Activated CD4-positive, alpha-beta T cell treated with anti-CD3 and anti-CD28 coated beads, Interleukin-2, amount 50 U/mL, for 24 hours (primary cell): ENCODE results near the gene ST8SIA4.

ENCODE experiments used
- DNase-seq, 2 donors: peaks; one replicate each; pipeline ENCODE4 v3.0.0-alpha.2; 2020; ENCODE audit warnings: low read depth in 1 of 2, low spot score in 1 of 2

Gene ST8SIA4

DNA sequence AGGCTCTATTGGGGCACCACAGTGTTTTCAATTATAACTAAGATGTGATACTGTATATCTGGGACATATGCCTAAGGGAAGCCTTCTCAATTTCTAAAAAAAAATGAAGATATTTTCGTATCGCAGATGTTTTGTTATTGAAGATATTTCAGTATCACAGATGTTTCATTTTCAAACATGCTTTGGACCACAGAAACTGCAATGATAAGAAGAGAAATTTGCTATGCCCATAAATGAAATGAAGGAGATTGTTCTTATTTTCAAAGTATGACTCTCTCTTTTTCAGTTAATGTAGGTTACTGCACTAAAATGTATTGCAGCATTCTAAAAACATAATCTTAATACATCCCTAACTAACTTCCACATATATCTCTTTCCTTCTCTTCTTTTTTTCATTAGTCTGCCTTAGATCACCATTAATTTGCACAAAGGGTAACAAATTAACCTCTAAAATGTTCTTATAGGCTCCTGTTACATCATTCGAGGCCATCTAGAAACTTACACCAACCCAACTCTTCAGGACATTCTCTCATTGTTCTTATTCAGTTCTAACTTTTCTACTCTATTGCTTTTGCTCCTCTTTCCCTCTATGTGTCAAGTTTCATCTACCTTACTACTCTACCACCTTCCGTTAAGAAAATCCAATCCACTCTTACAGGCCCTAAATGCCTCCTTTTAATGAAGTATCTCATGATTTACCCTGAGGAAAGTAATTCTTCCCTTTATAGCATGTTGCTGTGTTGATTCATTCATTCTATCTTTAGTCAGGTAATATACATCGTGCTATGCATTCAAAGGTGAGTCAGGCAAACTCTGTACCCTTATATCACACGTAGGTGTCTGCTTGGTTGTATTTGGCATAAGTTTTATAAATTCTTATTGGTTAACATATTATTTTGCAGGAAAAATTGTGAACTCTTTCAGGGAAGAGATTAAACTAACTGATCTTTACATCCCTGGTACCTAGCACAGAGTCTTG lies 70.5 kb downstream of the ST8SIA4 start:
- DNase-seq, result no peak

DNA sequence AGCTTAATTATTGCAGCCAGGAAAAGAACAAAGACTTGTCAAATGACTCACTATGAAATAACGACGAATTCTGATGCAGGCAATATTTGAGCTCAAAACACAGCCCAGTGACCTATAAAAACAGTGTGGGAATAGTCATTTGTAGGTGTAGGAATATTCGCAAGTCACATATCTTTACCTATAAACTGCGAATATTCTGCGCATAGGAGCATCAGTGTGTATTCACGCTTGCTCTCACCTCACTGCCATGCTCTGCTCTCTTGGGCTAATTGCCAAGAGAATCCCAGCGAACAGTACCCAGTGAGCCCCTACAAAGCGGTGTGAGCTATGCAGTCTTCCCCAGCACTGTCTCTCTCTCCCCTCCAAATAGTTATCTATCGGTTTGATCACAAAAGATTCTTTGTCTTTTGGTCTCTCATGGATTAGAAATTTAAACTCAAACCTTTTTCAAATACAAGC lies 74.2 kb downstream of the ST8SIA4 start:
- DNase-seq, result no peak

DNA sequence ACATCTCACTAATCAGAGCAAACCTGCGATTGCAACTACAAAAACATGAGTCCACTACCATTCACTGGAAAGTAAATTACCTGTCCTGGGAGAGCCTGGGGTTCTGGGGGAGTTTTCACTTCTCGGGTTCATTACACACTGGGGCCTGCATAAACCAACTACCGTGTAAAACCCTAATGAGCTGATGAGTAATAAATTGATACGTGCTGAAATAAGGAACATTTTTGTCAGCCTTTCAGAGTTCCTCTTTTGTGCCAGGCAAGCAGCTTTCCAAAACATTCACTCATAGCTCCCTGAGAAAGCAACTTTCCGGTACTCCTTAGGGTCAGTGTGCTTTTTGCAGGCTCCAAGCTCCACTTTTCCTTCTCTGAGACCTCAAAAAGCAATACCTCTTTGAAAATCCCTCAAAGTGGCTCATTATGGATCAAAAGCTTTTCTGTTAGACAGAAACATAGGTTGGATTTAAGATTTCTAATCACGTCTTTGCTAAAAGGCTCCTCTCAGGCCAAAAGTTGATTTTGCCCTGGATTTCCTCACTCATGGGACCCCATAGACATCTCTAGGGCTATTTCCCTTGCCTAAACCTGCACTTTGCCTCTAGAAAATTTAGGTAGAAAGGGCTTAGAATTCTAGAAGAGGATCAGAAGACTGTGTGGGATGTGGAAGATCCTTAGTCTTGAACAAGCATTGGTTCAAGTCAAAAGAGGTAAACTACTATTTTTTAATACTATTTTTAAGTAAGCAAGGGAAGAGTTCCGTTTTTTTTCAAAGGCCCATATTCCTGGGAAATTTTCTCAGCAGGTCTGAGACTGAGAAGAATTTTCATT lies 74.8 kb downstream of the ST8SIA4 start:
- DNase-seq, result no peak

DNA sequence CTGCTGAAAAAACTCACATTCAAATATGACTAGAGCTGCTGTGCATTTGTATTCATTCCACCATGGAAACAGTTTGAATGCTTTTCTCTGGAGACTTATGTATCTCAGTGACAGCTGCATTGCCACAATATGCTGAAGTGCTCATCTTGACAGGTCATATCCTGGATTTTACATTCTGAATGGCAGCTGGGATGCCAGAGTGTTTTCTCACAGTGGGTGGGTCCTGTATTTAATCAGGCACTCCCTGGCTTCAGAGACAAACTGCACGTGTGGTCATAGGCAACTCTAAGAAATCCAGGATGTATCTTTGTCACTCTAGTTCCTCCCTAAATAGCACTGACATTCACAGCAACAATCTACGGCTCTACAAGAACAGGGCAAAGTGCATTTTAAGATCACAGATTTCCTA lies 75.6 kb downstream of the ST8SIA4 start:
- no peak for DNase-seq

DNA sequence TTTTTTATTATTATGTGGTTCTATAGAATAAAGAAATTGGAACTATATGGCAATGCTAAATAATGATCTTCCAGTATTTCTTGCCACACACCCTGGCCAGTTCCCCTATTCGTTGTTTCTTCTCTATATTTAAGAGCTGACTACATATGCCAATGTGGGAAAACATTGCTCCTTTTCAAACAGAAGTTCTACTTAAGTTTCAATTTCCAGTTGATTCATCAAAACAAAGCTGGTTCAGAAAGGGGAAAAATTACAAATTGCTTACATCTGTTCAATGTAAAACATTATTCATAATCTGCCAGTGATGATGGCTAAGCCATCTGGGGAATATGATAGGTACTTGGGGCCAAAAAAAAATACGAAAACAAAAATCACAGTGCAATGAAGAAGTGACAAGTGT lies 76.9 kb downstream of the ST8SIA4 start:
- DNase-seq, result no peak

DNA sequence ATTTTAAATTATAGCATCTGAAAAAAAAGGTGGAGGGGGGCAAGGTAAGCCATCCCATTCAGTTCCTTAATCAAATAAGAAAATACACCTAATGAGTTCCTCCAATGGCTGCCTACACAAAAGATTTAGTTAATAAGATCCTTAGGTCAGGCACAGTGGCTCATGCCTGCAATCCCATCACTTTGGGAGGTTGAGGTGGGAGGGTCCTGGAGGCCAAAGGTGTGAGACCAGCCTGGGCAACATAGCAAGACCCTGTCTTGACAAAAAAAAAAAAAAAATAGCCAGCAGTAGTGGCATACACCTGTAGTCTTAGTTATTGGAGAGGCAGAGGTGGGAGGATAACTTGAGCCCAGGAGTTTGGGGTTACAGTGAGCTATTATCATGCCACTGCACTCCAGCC lies 78.4 kb downstream of the ST8SIA4 start:
- DNase-seq, result no peak

DNA sequence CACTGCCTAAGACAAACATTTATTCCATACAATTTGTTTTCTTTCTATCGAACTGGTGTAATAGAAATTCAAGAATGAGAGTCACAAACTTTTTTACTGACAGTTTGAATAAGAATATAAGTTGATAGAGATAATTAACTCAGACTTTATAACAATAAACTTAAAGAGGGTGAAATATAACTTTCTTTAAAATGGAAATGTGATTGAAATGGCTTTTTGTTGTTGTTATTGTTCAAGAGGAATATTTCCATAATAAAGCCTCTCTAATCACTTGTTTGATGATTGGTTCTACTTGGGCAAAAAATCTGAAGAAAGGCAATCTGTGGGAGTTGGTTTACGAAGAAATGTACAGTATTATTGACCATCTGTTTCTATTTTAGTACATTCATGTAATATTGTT lies 79.3 kb downstream of the ST8SIA4 start:
- DNase-seq, result no peak

DNA sequence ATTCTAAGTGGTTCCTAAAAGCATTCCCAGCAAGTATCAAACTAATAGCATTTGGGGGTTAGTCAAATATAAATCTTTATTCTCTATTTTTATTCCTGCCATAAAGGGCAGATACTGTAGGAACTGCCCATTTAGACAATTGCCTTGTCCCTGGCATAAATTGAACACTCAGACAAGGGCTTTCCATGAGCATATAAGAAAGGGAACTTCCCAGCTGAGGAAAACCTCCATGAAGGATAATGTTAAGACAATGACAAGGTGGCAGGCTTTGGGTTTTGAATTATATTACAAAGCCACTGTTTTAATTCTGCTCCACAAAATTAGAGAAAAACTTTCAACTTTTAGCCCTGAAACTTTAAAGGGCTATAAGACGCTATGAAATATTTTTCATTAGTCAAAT lies 81.3 kb downstream of the ST8SIA4 start:
- DNase-seq, result no peak

DNA sequence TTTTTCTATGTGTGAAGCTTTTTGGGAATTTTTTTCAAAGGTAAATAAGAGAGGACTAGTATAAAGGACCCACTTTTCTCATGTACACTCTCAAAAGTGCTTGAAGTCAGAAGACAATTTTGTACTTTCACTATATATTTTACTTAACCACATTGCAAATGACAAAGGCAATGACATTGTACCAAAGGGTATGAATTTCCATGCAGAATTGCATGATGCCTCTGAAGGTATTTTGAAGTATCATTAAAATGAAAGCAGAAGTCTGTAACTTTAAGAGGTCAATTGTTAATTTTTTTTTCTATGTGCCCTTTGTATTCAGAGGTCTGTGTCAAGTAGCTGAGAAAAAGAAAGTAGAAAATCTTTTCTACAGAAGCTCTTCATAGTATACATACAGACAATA lies 84.7 kb downstream of the ST8SIA4 start:
- no peak for DNase-seq

DNA sequence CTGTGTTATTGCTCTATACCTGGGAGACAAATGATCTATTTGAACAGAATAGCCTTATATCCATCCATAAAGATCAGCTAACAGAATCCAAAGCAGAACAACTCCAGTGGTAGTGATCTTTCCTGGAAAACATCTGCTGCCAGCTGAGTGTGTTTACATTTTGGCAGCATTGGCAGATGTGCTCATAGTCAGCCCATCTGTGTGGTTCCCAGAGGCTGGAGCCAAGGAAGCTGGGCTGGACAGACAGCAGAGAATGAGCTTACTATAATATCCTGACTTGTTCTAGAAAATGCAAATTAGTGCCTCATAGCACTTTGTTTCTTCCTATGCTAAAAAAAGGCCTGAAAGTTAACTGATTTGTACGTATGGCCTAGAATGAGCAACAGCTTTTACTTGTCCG lies 99.7 kb downstream of the ST8SIA4 start:
- DNase-seq, result no peak

DNA sequence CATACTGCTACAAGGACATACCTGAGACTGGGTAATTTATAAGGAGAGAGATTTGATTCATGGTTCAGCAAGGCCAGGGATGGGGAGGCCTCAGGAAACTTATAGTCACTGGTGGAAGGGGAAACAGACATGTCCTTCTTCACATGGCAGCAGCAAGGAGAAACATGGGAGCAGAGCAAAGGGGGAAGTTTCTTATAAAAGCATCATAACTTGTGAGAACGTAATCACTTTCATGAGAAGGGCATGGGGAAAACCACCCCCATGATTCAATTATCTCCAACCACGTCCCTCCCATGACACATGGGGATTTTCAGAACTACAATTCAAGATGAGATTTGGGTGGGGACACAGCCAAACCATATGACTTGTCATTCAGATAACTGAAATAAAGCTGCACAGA lies 100.9 kb downstream of the ST8SIA4 start:
- no peak for DNase-seq

DNA sequence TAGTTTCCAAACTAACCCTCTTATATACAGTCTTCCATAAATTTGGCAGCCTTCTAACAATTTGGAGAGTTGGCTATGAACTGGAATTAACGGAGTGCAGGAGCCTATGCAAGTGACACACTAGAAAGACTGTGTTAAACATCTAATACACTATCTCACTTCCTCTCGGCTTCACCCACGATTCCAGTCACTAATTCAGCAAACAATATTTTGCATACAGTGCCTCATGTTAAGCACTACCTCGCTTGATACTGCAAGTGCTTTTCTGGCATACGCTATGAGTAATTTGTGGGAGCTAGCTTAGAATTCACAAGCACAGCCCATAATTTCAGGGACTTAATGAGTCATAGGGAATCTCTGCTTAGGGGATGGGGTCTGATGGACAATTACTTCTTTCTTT lies 102.5 kb downstream of the ST8SIA4 start:
- DNase-seq, result no peak

DNA sequence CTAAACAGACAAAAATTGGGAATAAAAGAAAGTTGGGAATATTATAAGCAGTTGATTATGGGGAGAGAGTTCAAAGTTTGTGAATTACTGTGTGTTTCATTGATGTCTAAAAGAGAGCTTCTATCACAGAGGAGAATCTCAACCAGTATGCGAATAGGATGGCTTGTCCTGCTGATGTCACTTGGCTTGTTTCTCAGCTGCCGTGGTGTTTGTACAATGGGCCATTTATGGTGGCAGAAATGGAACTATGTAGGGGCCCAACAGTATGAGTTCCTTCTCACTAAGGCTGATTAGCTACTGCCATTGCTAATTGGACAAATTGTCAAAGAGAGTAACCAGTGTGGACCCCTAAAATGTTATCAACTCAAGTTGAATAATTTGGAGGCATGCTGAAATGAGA lies 103.9 kb downstream of the ST8SIA4 start:
- DNase-seq, result no peak

DNA sequence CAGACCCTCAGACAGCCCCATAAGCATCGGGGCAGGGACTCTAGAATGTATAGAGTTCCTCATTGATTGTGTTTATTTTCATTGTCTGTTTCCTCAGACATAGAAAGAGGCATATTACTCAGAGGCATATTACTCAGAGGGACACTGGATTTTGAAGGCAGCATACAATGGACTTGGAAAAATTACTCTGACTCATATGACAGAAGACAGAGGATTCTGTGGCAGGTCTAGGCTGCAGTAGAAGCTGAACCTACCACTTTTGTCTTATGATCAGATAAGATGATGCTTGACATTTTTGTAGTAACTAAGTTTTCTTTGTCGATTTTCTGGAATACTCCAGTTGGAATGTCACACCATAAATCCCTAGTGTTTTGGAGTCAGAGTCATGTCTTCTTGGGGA lies 105.2 kb downstream of the ST8SIA4 start:
- DNase-seq, result no peak

DNA sequence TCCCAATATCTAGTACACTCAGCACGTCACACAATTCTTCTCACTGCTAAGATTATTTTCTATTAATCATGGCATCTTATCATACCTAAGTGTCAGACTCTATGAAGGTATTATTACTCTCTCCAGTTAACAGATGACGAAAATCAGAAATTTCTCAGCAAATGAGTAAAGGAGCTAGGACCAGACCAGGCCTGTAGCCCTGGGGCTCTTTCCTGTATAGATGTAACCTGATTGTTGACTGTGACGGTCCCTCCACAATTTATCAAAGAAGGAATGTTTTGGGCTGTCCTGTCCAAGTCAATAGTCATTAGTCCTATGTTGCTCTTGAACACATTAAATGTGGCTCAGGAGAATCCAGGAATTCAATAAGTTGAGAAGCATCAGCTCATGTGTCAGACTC lies 106.2 kb downstream of the ST8SIA4 start:
- no peak for DNase-seq

DNA sequence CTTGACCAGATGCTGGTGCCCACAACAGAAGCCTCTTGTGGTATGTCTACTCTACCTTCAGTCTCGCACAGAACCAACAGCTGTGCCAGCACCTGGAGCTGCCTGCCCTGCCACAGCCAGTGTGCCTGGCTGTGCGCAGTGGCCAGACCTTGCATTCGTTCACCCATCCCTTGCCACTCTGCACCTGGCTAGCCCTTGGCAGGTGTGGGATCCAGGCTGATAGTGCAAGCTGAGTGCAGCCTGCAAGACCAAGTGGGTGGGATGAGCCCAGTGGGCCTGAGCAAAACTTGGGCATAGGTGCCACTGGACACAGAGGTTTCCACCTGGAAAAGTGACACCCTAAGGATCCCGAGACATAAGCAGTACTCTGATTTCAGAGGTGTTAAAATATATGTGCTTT lies 108.2 kb downstream of the ST8SIA4 start:
- no peak for DNase-seq

DNA sequence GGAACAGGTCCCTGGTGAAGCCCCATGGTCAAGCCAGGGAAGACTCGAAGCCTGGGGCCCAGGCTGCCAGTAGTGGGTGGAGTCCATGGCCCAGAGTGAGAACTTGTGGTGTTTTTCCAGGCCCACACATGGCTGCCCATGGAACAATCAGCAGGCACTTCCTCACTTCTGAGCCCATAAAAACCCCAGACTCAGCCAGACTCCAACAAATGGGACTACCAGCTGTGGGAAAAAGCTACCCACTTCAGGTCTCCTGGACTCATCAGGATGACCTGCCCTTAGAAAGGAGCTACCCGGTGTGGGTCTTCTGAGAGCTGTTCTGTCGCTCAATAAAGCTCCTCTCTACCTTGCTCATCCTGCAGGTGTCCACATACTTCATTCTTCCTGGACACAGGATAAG lies 108.9 kb downstream of the ST8SIA4 start:
- DNase-seq, result no peak

DNA sequence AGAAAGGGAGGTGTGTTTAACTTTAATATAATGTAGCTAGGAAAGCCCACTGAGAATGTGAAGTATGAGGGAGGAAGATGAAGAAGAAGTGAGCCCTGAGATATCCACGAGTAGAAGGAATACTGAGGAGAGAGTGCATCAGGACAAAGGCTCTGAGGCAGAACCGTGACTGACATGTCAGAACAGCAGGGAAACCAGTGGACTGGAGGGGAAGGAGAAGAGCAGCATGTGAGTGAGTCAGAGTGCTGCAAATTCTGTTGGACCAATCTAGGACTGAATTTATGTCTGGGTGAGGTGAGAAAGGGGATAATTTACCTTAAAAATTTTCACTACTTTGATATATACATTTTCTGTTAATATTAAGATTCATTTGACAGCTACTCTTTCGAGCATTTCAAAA lies 110.3 kb downstream of the ST8SIA4 start:
- no peak for DNase-seq

DNA sequence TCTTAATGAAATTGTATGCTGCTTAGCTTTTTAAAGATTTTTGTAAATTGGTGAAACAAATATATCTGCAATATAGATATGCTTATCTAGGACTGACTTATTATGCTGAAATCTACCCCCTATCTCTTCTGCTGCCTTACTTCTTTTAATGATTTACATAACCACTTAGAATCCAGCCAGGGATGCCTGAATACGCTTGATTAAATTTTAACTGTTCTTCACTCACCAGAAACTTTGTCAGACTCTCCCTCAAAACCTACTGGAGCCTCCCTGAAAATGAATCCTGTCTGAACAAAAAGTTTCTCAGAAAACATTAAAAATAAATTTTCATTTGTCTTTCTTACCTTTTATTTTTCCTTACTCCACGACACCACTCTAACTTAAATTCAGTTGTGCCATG lies 111.7 kb downstream of the ST8SIA4 start:
- no peak for DNase-seq

DNA sequence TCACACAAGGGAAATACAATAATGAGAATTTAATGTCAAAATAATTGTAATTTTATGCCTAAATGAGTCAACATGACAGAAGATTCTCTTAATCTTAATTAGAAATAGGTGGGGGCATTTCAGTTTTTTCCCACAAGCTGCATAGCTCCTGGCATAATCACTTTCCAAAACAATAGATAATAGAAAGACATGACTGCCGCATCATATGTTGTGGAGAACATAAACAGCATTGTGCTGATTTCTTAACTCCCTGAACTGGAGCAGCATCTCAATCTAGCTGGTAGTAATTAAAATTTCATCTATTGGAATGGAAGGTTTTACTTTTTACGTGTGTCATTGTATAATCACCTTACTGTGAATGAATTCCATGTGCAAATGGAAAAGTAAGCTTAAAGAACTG lies 112.1 kb downstream of the ST8SIA4 start:
- DNase-seq, result no peak

DNA sequence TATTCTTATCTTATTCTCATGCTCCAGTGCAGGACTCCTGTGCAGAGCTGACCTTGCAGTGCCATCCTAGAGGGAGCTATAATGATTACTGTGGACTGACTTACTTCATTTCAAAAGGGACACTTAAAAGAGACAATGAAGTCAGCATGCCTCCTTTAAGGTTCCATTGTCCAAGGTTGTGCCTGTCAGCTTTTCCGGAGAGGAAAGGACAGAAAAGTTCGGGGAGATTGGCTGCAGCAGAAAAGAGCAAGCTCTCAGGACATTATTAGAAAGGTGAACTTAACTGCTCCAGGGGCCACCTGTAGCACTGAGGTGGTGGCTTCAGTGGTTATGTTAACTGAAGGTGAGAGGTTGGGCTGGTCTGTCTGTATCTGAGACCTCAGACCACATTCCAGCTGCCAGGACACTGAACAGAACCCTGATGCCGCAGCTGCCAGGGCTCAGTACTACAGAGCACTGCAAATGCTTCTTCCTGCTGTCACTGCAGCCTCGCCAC lies 112.9 kb downstream of the ST8SIA4 start:
- DNase-seq, result no peak

DNA sequence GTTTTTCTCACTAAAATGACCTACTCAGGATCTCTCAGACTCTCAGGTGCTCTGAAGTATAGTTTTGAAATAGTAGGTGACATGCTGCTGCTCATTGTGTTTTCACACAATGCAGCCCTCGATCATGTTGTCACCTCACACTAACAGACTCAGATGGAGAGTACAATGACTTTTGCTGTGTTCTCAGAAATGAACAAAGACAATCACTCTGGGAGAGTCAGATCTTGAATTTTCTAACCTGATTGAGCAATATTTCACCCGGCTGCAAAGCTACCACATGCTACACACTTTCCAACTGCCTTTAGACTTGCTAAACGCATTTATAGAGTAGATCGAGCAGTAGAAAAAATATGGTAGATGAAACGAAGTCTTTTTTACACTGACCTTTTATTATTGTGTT lies 113.4 kb downstream of the ST8SIA4 start:
- DNase-seq, result no peak
